Choroid plexus epithelial cell (primary cell): ENCODE measurements around the gene MLLT1.
"Not testable (repeated sequence)": the region's sequence is repeated elsewhere in the genome, so short reads cannot be mapped to it uniquely, and the experiment has no call there.

Experiments used
- DNase-seq: peaks from one replicate; pipeline ENCODE4 v3.0.0-alpha.2; 2010; ENCODE audit warnings: low read depth
- H3K4me3 ChIP-seq: 2 replicates; pipeline ENCODE4 v1.5.1; 2011; ENCODE audit warnings: low read depth, mild to moderate bottlenecking, control low read depth, low read length, moderate library complexity
- CTCF ChIP-seq: conservative IDR thresholded peaks from 2 replicates; pipeline ENCODE4 v1.5.1; 2011; ENCODE audit warnings: low read depth, mild to moderate bottlenecking, control low read depth, inconsistent platforms, low read length, moderate library complexity

The MLLT1 gene

GRCh38 chr19:6288737-6289136 lies 9.0 kb upstream of the MLLT1 start:
- TF ChIP-seq CTCF = no peak

GRCh38 chr19:6287269-6287885 lies 7.6 kb upstream of the MLLT1 start:
- no peak overlapping the region for H3K4me3 ChIP-seq
- DNase-seq = peak; percentile 22
- TF ChIP-seq CTCF = no peak

More at GRCh38 chr19:6288737-6289136, 9.0 kb upstream of the MLLT1 start:
- H3K4me3 ChIP-seq = no peak overlapping the region
- DNase-seq = no peak

GRCh38 chr19:6286676-6287075 lies 6.9 kb upstream of the MLLT1 start:
- DNase-seq = no peak

GRCh38 chr19:6282393-6282792 lies 2.6 kb upstream of the MLLT1 start:
- not testable (repeated sequence) for DNase-seq, H3K4me3 ChIP-seq

More at GRCh38 chr19:6286676-6287075, 6.9 kb upstream of the MLLT1 start:
- TF ChIP-seq CTCF = no peak
- no peak overlapping the region for H3K4me3 ChIP-seq

GRCh38 chr19:6279620-6279930 lies 200 bp downstream of the MLLT1 start:
- TF ChIP-seq CTCF = no peak
- peak overlapping the region; percentile 74 for H3K4me3 ChIP-seq
- no peak for DNase-seq

GRCh38 chr19:6278740-6279619 lies 795 bp downstream of the MLLT1 start:
- DNase-seq = no peak
- peak overlapping the region; percentile 74 for H3K4me3 ChIP-seq
- TF ChIP-seq CTCF = no peak

GRCh38 chr19:6278051-6278450 lies 1.7 kb downstream of the MLLT1 start:
- DNase-seq = no peak

More at GRCh38 chr19:6278051-6278450, 1.7 kb downstream of the MLLT1 start:
- peak overlapping the region; percentile 74 for H3K4me3 ChIP-seq
- no peak for TF ChIP-seq CTCF
